ENCODE measurements around the gene NKD2.

Gene NKD2

GRCh38 chr5:1037671-1038416, 29.2 kb downstream of the NKD2 start:
- TF ChIP-seq POLR2A (IDR thresholded peaks at IDR 0.05; ENCODE audit: extremely low read depth, insufficient read length) (no peak), MYC (IDR thresholded peaks at IDR 0.05; ENCODE audit: low read depth, low read length) (no peak), MAX (IDR thresholded peaks at IDR 0.05; ENCODE audit: low read depth, low read length) (no peak), CTCF (IDR thresholded peaks at IDR 0.05; ENCODE audit: low read depth, low read length) (no peak)
- no peak overlapping the region for H3K4me3 ChIP-seq (ENCODE audit: low read depth, low read length)
- no peak for DNase-seq (ENCODE audit: low read depth)

GRCh38 chr5:1038417-1039209, 30.0 kb downstream of the NKD2 start:
- no peak overlapping the region for H3K4me3 ChIP-seq (ENCODE audit: low read depth, low read length)
- DNase-seq (ENCODE audit: low read depth), result no peak

GRCh38 chr5:1039210-1039548, 30.6 kb downstream of the NKD2 start:
- TF ChIP-seq CTCF (IDR thresholded peaks at IDR 0.05; ENCODE audit: low read depth, low read length), result no peak
- TF ChIP-seq POLR2A (IDR thresholded peaks at IDR 0.05; ENCODE audit: extremely low read depth, insufficient read length), result no peak
- TF ChIP-seq MAX (IDR thresholded peaks at IDR 0.05; ENCODE audit: low read depth, low read length), result no peak
- no peak for TF ChIP-seq MYC (IDR thresholded peaks at IDR 0.05; ENCODE audit: low read depth, low read length)
- no peak for DNase-seq (ENCODE audit: low read depth)
- H3K4me3 ChIP-seq (ENCODE audit: low read depth, low read length), result no peak overlapping the region

More at GRCh38 chr5:1038417-1039209, 30.0 kb downstream of the NKD2 start:
- TF ChIP-seq MYC (IDR thresholded peaks at IDR 0.05; ENCODE audit: low read depth, low read length) (no peak), CTCF (IDR thresholded peaks at IDR 0.05; ENCODE audit: low read depth, low read length) (no peak), POLR2A (IDR thresholded peaks at IDR 0.05; ENCODE audit: extremely low read depth, insufficient read length) (no peak), MAX (IDR thresholded peaks at IDR 0.05; ENCODE audit: low read depth, low read length) (no peak)

GRCh38 chr5:1039706-1040260, 31.2 kb downstream of the NKD2 start:
- no peak for DNase-seq (ENCODE audit: low read depth)
- no peak for TF ChIP-seq MYC (IDR thresholded peaks at IDR 0.05; ENCODE audit: low read depth, low read length)
- no peak for TF ChIP-seq POLR2A (IDR thresholded peaks at IDR 0.05; ENCODE audit: extremely low read depth, insufficient read length)
- TF ChIP-seq MAX (IDR thresholded peaks at IDR 0.05; ENCODE audit: low read depth, low read length), result no peak
- no peak for TF ChIP-seq CTCF (IDR thresholded peaks at IDR 0.05; ENCODE audit: low read depth, low read length)
- no peak overlapping the region for H3K4me3 ChIP-seq (ENCODE audit: low read depth, low read length)

- TF ChIP-seq CTCF (IDR thresholded peaks at IDR 0.05; ENCODE audit: low read depth, low read length) (no peak), MYC (IDR thresholded peaks at IDR 0.05; ENCODE audit: low read depth, low read length) (no peak), MAX (IDR thresholded peaks at IDR 0.05; ENCODE audit: low read depth, low read length) (no peak), POLR2A (IDR thresholded peaks at IDR 0.05; ENCODE audit: extremely low read depth, insufficient read length) (no peak)
- no peak overlapping the region for H3K4me3 ChIP-seq (ENCODE audit: low read depth, low read length)
- no peak for DNase-seq (ENCODE audit: low read depth)
These were observed 32.0 kb downstream of the NKD2 start for GRCh38 chr5:1040571-1040970.

Data from NB4 (cell line).